Keratinocyte (primary cell): ENCODE measurements around the gene RPS29. TPM values are rescaled to one million over a fixed set of nuclear protein-coding genes. Genes with fewer than 3 reads are reported as not detected.
A peak's percentile ranks its signal among the peaks of the same experiment; 100 is the strongest.

Experiments
- DNase-seq: peaks from one replicate; pipeline ENCODE4 v3.0.0-alpha.2; 2011; ENCODE audit warnings: low read depth, missing footprints, low spot score
- FAIRE-seq: peaks from 2 replicates; lab custom pipeline; 2011; peaks lifted over from hg19 to GRCh38; lab: Jason Lieb, UNC
- H2AFZ ChIP-seq: 2 replicates; pipeline ENCODE4 v1.6.0; 2012; ENCODE audit warnings: low read length, control low read depth, inconsistent platforms; ENCODE audit not compliant: control insufficient read depth
- H3K27ac ChIP-seq: 2 replicates; pipeline ENCODE4 v1.5.1; 2011; ENCODE audit warnings: low read length; ENCODE audit not compliant: control insufficient read depth, insufficient read depth
- H3K27me3 ChIP-seq: 3 replicates; pipeline ENCODE4 v1.6.0; 2011; ENCODE audit warnings: low read length; ENCODE audit not compliant: control insufficient read depth, insufficient read depth; ENCODE audit errors: extremely low read depth
- H3K36me3 ChIP-seq, 2 experiments: 2 replicates in 1 of 2; 3 replicates in 1 of 2; pipeline ENCODE4 v1.5.1; 2011; ENCODE audit warnings: low read length in 2 of 2, mild to moderate bottlenecking in 1 of 2; ENCODE audit not compliant: control insufficient read depth in 2 of 2, insufficient read depth in 2 of 2; ENCODE audit errors: extremely low read depth in 1 of 2
- H3K4me1 ChIP-seq: 3 replicates; pipeline ENCODE4 v1.5.1; 2011; ENCODE audit warnings: low read length; ENCODE audit not compliant: control insufficient read depth, insufficient read depth; ENCODE audit errors: extremely low read depth
- H3K4me2 ChIP-seq: 3 replicates; pipeline ENCODE4 v1.6.0; 2011; ENCODE audit warnings: low read depth, low read length; ENCODE audit not compliant: control insufficient read depth, insufficient read depth; ENCODE audit errors: extremely low read depth
- H3K4me3 ChIP-seq, 3 experiments: fragments of 200-600 bp in 1 of 3; sonication (generic) in 1 of 3; 2 replicates in 2 of 3; 3 replicates in 1 of 3; pipeline ENCODE4 v1.5.1; 2011 to 2016; ENCODE audit warnings: low read length in 3 of 3, mild to moderate bottlenecking in 3 of 3, control low read depth in 2 of 3, inconsistent platforms in 1 of 3, low read depth in 1 of 3, mixed read lengths in 1 of 3, mixed run types in 1 of 3, moderate library complexity in 1 of 3; ENCODE audit not compliant: control insufficient read depth in 2 of 3, insufficient read depth in 2 of 3; ENCODE audit errors: extremely low read depth in 1 of 3
- H3K79me2 ChIP-seq: 2 replicates; pipeline ENCODE4 v1.6.0; 2012; ENCODE audit warnings: low read length; ENCODE audit not compliant: control insufficient read depth, insufficient read depth
- H3K9ac ChIP-seq: 3 replicates; pipeline ENCODE4 v1.6.0; 2011; ENCODE audit warnings: low read length; ENCODE audit not compliant: control insufficient read depth, insufficient read depth; ENCODE audit errors: extremely low read depth
- H3K9me1 ChIP-seq: 3 replicates; pipeline ENCODE4 v1.6.0; 2011; ENCODE audit warnings: low read length; ENCODE audit not compliant: control insufficient read depth, insufficient read depth; ENCODE audit errors: extremely low read depth
- H3K9me3 ChIP-seq: 2 replicates; pipeline ENCODE4 v1.5.1; 2012; ENCODE audit warnings: low read depth, low read length; ENCODE audit not compliant: control insufficient read depth
- H4K20me1 ChIP-seq: 3 replicates; pipeline ENCODE4 v1.6.0; 2011; ENCODE audit warnings: low read length; ENCODE audit not compliant: control insufficient read depth, insufficient read depth; ENCODE audit errors: extremely low read depth
- EZH2 ChIP-seq: IDR thresholded peaks from one replicate; pipeline ENCODE4 v1.6.1; 2012; ENCODE audit warnings: inconsistent platforms, mild to moderate bottlenecking, low read length, moderate library complexity
- dilution Hi-C: fragments of 300-500 bp; cut with MboI; formaldehyde crosslinking; loops from one replicate; pipeline ENCODE4 v1.7.0; 2020; ENCODE audit warnings: low sequenced_read_pairs; ENCODE audit not compliant: extremely low pct_ligation_motif_present
- polyA plus RNA-seq, 5 experiments: library from polyadenylated mRNA; depleted of rRNA in 3 of 5; stranded (reverse) in 3 of 5; stranded (forward) in 1 of 5; unstranded in 1 of 5; fragments of >200 nt; gene quantifications; 1 replicate in 1 of 5; 2 replicates in 3 of 5; 3 replicates in 1 of 5; pipeline versions ENCODE4 v1.2.1 to v1.2.3, GENCODE V29; 2011 to 2012; ENCODE audit warnings: missing spikeins in 2 of 5, low read depth in 1 of 5, low replicate concordance in 1 of 5
- TF ChIP-seq, protein P1 (sequence below), 3 experiments: IDR thresholded peaks in 1 of 3; conservative IDR thresholded peaks in 1 of 3; optimal IDR thresholded peaks in 1 of 3; 2 replicates in 2 of 3; 3 replicates in 1 of 3; pipeline versions ENCODE3 to v1.5.1; 2011; ENCODE audit warnings: low read length in 3 of 3, mild to moderate bottlenecking in 3 of 3, moderate library complexity in 2 of 3, control low read depth in 1 of 3, inconsistent platforms in 1 of 3; ENCODE audit not compliant: insufficient read depth in 2 of 3; ENCODE audit errors: extremely low read depth in 1 of 3

Gene RPS29
- polyA plus RNA-seq, 1 donor (not counting 4 experiments of a cell fraction or from before 2014, with no cell fraction given) = 3,884 TPM

DNA sequence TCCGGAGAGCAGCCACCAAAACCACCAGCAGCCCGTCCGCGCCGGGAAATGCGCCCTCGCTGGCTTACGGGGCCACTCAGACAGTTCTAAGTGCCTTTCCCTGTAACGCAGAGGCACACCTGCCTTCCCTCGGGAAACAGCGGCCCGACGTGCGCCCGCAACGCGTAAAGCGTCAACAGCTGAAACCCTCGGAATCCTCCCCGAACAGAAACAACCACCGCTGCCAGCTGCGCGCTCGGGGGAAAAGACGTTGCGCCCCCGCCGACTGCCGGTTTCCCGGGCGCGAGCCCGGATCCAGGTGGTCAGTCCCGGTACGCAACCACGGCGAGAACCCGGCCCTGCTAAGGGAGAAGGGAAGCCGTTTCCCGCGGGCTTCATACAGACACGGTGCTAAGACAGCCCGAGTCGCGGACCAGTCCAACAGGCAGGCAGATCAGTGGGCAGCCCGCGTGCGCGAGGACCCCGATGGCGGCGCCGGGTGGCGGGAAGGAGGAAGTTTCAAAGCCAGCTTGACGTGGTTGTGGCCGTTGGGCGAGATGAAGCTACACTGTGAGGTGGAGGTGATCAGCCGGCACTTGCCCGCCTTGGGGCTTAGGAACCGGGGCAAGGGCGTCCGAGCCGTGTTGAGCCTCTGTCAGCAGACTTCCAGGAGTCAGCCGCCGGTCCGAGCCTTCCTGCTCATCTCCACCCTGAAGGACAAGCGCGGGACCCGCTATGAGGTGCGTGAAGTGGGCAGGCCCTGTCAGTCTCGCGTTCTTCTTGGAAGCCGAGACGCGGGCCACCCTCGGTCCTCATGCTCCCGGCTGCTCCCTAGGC is 12.5 kb upstream of the RPS29 start, which contains the start of gene LRR1:
Gene LRR1 (plus strand): TSS at position 456 of the 816 bp plus-strand sequence. CDS start 81 bp downstream, at position 537.
- no peak for FAIRE-seq
- H3K27me3 ChIP-seq = no peaks in the 10 kb centered on the region
- H3K4me1 ChIP-seq = peaks cover 4% of the 10 kb centered on the region
- H3K9me3 ChIP-seq = no peaks in the 10 kb centered on the region
- peak within 1 kb of the TSS; percentile 95 for H3K27ac ChIP-seq
- peak within 1 kb of the TSS; percentile 95 for H3K9ac ChIP-seq
- peaks cover 2 to 7% of the 10 kb centered on the region in 2 experiments for H3K36me3 ChIP-seq
- H3K4me3 ChIP-seq = peak within 1 kb of the TSS; percentile 82 to 92 (median 90)
- H3K4me2 ChIP-seq = peak within 1 kb of the TSS; percentile 86
- peaks cover 24% of the 10 kb centered on the region for H3K79me2 ChIP-seq
- TF ChIP-seq EZH2 = no peak
- TF ChIP-seq, protein P1, sequence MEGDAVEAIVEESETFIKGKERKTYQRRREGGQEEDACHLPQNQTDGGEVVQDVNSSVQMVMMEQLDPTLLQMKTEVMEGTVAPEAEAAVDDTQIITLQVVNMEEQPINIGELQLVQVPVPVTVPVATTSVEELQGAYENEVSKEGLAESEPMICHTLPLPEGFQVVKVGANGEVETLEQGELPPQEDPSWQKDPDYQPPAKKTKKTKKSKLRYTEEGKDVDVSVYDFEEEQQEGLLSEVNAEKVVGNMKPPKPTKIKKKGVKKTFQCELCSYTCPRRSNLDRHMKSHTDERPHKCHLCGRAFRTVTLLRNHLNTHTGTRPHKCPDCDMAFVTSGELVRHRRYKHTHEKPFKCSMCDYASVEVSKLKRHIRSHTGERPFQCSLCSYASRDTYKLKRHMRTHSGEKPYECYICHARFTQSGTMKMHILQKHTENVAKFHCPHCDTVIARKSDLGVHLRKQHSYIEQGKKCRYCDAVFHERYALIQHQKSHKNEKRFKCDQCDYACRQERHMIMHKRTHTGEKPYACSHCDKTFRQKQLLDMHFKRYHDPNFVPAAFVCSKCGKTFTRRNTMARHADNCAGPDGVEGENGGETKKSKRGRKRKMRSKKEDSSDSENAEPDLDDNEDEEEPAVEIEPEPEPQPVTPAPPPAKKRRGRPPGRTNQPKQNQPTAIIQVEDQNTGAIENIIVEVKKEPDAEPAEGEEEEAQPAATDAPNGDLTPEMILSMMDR (optimal IDR thresholded peaks at IDR 0.05 in 1 of 3, IDR thresholded peaks at IDR 0.05 in 1 of 3, conservative IDR thresholded peaks at IDR 0.05 in 1 of 3; ENCODE audit: extremely low read depth in 1 of 3, insufficient read depth in 2 of 3, low read length in 3 of 3) = no peak
- H4K20me1 ChIP-seq = no peaks in the 10 kb centered on the region
- no peak for DNase-seq
- dilution Hi-C loops = no loop called here
- peak within 1 kb of the TSS; percentile 96 for H2AFZ ChIP-seq
- no peaks in the 10 kb centered on the region for H3K9me1 ChIP-seq

DNA sequence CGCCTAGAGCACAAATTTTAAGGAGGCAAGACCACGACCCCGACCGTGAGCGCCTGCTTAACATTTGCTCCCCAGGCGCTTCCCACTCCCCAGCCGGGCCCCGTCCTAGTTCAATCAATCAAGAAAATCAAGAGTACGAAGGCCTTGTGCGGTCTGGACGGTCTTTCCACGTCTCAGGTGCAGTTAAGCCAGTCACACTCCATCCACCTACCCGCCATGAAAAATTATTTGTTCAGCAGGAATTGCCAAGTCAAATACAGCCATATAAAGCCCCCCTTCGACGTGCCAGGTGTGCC is 12.0 kb upstream of the RPS29 start:
- Histone ChIP-seq H3K27me3 (no peaks in the 10 kb centered on the region), H3K9me3 (no peaks in the 10 kb centered on the region), H2AFZ (peak overlapping the region; percentile 96), H3K9ac (peak overlapping the region; percentile 95), H3K4me2 (peak overlapping the region; percentile 86), H3K9me1 (no peaks in the 10 kb centered on the region), H3K4me1 (peaks cover 4% of the 10 kb centered on the region), H3K36me3 (peaks cover 2 to 3% of the 10 kb centered on the region in 2 experiments), H4K20me1 (no peaks in the 10 kb centered on the region), H3K79me2 (peaks cover 24% of the 10 kb centered on the region), H3K4me3 (peak overlapping the region; percentile 82 to 92 (median 90)), H3K27ac (peak overlapping the region; percentile 95)
- TF ChIP-seq, protein P1 (optimal IDR thresholded peaks at IDR 0.05 in 1 of 3, IDR thresholded peaks at IDR 0.05 in 1 of 3, conservative IDR thresholded peaks at IDR 0.05 in 1 of 3; ENCODE audit: extremely low read depth in 1 of 3, insufficient read depth in 2 of 3, low read length in 3 of 3) = no peak
- no peak for TF ChIP-seq EZH2
- FAIRE-seq = no peak
- dilution Hi-C loops = no loop called here
- DNase-seq = no peak
